ENCODE results near the gene DHRS7B.
"Not testable (repeated sequence)": the region's sequence is repeated elsewhere in the genome, so short reads cannot be mapped to it uniquely, and the experiment has no call there.

Gene DHRS7B

GRCh38 chr17:21106316-21106715 lies 20.4 kb upstream of the DHRS7B start:
- FAIRE-seq: no peak
- DNase-seq (ENCODE audit: insufficient read length, low spot score): no peak
- TF ChIP-seq PAX5 (IDR thresholded peaks at IDR 0.05; ENCODE audit: insufficient read depth, low read length, severe bottlenecking) (no peak), POLR2AphosphoS5 (IDR thresholded peaks at IDR 0.05; ENCODE audit: low read depth, low read length) (no peak), POU2F2 (IDR thresholded peaks at IDR 0.05; ENCODE audit: low read depth, low read length) (no peak), TAF1 (IDR thresholded peaks at IDR 0.05; ENCODE audit: low read depth, low read length) (no peak), POLR2A (IDR thresholded peaks at IDR 0.05; ENCODE audit: low read depth, low read length) (no peak), SPI1 (IDR thresholded peaks at IDR 0.05; ENCODE audit: low read depth, low read length) (no peak)

GRCh38 chr17:21107067-21107650 lies 19.6 kb upstream of the DHRS7B start:
- not testable (repeated sequence) for FAIRE-seq; DNase-seq (ENCODE audit: insufficient read length, low spot score)

GRCh38 chr17:21108651-21109050 lies 18.1 kb upstream of the DHRS7B start:
- no peak for FAIRE-seq
- no peak for TF ChIP-seq POU2F2 (IDR thresholded peaks at IDR 0.05; ENCODE audit: low read depth, low read length)
- TF ChIP-seq POLR2AphosphoS5 (IDR thresholded peaks at IDR 0.05; ENCODE audit: low read depth, low read length): no peak
- no peak for DNase-seq (ENCODE audit: insufficient read length, low spot score)

GRCh38 chr17:21113049-21113690 lies 13.6 kb upstream of the DHRS7B start:
- DNase-seq (ENCODE audit: insufficient read length, low spot score) (no peak), FAIRE-seq (no peak)
- TF ChIP-seq TAF1 (IDR thresholded peaks at IDR 0.05; ENCODE audit: low read depth, low read length) (no peak), SPI1 (IDR thresholded peaks at IDR 0.05; ENCODE audit: low read depth, low read length) (no peak)

GRCh38 chr17:21113716-21114115 lies 13.0 kb upstream of the DHRS7B start:
- DNase-seq (ENCODE audit: insufficient read length, low spot score) (no peak), FAIRE-seq (no peak)
- no peak for TF ChIP-seq PAX5 (IDR thresholded peaks at IDR 0.05; ENCODE audit: insufficient read depth, low read length, severe bottlenecking)
- TF ChIP-seq POU2F2 (IDR thresholded peaks at IDR 0.05; ENCODE audit: low read depth, low read length): no peak
- TF ChIP-seq SPI1 (IDR thresholded peaks at IDR 0.05; ENCODE audit: low read depth, low read length): peak; percentile 22; the same call in 1 of the 2 replicates

GRCh38 chr17:21114791-21115190 lies 12.0 kb upstream of the DHRS7B start:
- not testable (repeated sequence) for DNase-seq (ENCODE audit: insufficient read length, low spot score); FAIRE-seq

- peak; percentile 53 for DNase-seq (ENCODE audit: insufficient read length, low spot score)
- TF ChIP-seq TAF1 (IDR thresholded peaks at IDR 0.05; ENCODE audit: low read depth, low read length) (no peak), PAX5 (IDR thresholded peaks at IDR 0.05; ENCODE audit: insufficient read depth, low read length, severe bottlenecking) (no peak), POLR2AphosphoS5 (IDR thresholded peaks at IDR 0.05; ENCODE audit: low read depth, low read length) (no peak), POLR2A (IDR thresholded peaks at IDR 0.05; ENCODE audit: low read depth, low read length) (no peak), SPI1 (IDR thresholded peaks at IDR 0.05; ENCODE audit: low read depth, low read length) (no peak), POU2F2 (IDR thresholded peaks at IDR 0.05; ENCODE audit: low read depth, low read length) (no peak)
- peak; percentile 92 for FAIRE-seq
Observed at GRCh38 chr17:21119247-21119918, 7.4 kb upstream of the DHRS7B start.

- DNase-seq (ENCODE audit: insufficient read length, low spot score) (no peak), FAIRE-seq (no peak)
- TF ChIP-seq TAF1 (IDR thresholded peaks at IDR 0.05; ENCODE audit: low read depth, low read length) (no peak), POLR2AphosphoS5 (IDR thresholded peaks at IDR 0.05; ENCODE audit: low read depth, low read length) (no peak), POU2F2 (IDR thresholded peaks at IDR 0.05; ENCODE audit: low read depth, low read length) (no peak), POLR2A (IDR thresholded peaks at IDR 0.05; ENCODE audit: low read depth, low read length) (no peak), PAX5 (IDR thresholded peaks at IDR 0.05; ENCODE audit: insufficient read depth, low read length, severe bottlenecking) (no peak), SPI1 (IDR thresholded peaks at IDR 0.05; ENCODE audit: low read depth, low read length) (no peak)
Observed at GRCh38 chr17:21119919-21120249, 6.9 kb upstream of the DHRS7B start.

- DNase-seq (ENCODE audit: insufficient read length, low spot score) (no peak), FAIRE-seq (no peak)
- TF ChIP-seq PAX5 (IDR thresholded peaks at IDR 0.05; ENCODE audit: insufficient read depth, low read length, severe bottlenecking) (no peak), POLR2AphosphoS5 (IDR thresholded peaks at IDR 0.05; ENCODE audit: low read depth, low read length) (no peak)
Observed at GRCh38 chr17:21124086-21124485, 2.7 kb upstream of the DHRS7B start.

- not testable (repeated sequence) for FAIRE-seq; DNase-seq (ENCODE audit: insufficient read length, low spot score)
Observed at GRCh38 chr17:21124517-21124916, 2.2 kb upstream of the DHRS7B start.

GRCh38 chr17:21125862-21126261 lies 902 bp upstream of the DHRS7B start:
- DNase-seq (ENCODE audit: insufficient read length, low spot score) (no peak), FAIRE-seq (no peak)
- TF ChIP-seq TAF1 (IDR thresholded peaks at IDR 0.05; ENCODE audit: low read depth, low read length) (no peak), SPI1 (IDR thresholded peaks at IDR 0.05; ENCODE audit: low read depth, low read length) (no peak), POLR2A (IDR thresholded peaks at IDR 0.05; ENCODE audit: low read depth, low read length) (no peak)
